COLO668 (cell line): ENCODE data around the gene WDFY4.

Experiments
- DNase-seq: peaks from one replicate; lab custom pipeline; 2025; ENCODE audit not compliant: unreplicated experiment; lab: John Stamatoyannopoulos, UW

The WDFY4 gene

GRCh38 chr10:48710647-48711275, 26.1 kb downstream of the WDFY4 start:
- no peak for DNase-seq

- no peak for DNase-seq
These were observed 27.2 kb downstream of the WDFY4 start for GRCh38 chr10:48711830-48712229.

DNA sequence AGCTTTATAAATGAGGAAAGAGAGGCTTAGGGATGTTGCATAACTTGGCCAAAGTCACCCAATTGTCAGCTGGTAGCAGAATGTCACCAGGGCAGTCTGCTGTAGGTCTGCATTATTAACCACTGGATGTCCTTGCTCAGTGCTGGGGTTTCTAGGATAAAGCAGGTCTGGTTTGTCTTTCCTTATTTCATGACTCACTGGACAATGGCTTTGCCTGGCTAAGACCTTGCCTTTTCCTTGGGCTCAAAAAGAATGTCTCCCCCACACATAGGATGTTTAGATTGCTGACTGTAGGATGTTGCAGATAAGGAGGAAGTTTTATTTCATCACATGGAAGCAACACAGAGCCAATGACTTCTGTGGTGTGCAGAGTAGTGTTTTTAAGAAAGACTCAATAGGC, 29.4 kb downstream of the WDFY4 start:
- DNase-seq = no peak

DNA sequence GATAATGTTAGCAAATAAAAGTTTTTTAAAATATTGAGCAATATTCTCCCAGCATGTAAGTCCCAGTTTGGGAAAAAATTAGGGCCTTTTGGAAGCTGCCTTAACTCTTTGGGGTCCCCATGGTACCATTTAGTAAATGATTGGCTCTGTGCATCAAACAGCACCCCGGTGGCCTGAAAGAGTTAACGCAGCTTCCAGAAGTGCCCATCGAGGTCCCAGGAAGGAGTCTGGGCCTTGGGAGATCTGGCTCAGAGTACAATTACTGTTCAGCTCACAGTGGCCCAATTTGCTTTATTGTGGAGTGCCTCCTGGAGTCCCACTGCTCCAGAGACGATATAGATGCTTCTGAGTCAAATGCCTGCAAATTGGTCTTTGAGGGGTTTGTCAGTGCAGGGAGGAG, 31.7 kb downstream of the WDFY4 start:
- no peak for DNase-seq

DNA sequence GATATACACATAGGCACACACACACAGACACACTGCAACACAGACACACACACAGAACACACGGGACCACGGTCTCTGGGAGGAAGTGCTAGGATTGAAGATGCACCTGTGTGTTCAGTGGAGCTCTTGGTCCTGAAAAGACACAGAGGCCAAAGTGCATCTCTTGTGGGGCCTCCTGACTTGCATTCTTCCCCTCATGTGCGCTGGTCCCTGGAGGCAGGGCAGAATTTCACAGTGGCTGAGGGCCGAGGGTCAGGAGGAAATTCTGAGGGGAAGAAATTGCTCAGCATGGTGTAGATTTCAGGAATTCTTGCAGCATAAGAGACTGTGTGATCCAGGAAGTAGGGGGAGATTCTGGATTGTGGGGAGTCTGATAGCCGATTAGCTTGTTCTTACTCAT, 35.9 kb downstream of the WDFY4 start:
- no peak for DNase-seq

GRCh38 chr10:48722153-48723145, 37.8 kb downstream of the WDFY4 start:
- DNase-seq = no peak

- no peak for DNase-seq
These were observed 39.5 kb downstream of the WDFY4 start for GRCh38 chr10:48724127-48724526.

DNA sequence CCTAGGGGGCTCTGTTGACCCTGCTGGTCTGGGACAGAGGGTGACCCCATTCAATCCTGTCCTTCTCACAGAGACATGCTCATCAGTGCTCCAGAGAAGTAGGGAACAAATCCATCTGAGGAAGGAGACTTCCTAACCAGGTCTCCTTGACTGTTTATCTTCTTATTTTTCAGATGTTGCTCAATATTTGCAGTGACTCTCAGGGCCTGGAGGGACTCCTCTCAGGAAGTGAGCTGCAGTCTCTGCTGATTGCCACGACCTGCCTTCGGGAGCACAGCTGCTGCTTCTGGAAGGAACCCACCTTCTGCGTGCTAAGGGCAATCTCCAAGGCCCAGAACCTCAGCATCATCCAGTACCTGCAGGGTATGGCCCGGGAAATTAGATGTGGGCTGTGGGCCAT, 41.0 kb downstream of the WDFY4 start:
- no peak for DNase-seq

GRCh38 chr10:48727866-48728265, 43.2 kb downstream of the WDFY4 start:
- DNase-seq = no peak

DNA sequence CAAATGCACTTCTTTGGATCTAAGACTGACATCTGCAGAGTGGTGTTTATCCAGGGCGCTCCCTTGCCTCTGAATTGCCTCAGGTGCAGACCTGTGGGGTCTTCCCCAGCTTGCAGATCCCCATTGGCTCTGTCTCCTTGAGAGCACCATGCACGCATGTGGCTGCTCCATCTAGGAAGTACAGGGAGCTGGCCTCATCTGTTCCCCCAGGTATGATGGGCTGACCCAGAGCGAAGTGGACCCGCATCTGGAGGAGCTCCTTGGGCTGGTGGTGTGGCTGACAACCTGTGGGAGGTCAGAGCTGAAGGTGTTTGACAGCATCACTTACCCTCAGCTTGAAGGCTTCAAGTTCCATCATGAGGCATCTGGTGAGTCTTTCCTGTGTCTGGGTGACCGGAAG, 44.5 kb downstream of the WDFY4 start:
- no peak for DNase-seq

DNA sequence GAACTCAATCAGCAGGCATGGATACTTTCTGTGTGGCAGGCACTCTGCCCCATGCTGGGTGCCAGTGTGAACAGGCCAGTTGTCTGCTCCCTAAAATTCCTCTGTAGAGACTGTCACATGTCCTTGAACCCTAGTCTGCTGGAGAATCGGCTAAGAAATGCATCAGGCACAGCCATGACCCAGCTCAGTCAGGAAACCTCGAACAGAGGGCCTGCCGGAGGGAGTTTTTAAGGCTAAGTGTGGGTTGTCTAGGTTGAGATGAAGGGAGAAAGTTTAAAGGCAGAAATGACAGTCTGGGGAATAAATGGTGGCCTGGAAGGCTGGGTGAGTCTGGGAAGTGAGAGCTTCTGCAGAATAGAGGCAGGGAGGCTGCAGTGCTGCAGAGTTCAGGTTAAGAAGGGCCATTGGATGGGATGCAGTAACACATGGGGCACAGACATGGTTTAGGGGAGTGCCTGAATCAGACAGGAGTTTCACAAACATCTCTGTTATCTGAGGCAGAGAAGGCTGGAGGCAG, 45.3 kb downstream of the WDFY4 start:
- DNase-seq = no peak

DNA sequence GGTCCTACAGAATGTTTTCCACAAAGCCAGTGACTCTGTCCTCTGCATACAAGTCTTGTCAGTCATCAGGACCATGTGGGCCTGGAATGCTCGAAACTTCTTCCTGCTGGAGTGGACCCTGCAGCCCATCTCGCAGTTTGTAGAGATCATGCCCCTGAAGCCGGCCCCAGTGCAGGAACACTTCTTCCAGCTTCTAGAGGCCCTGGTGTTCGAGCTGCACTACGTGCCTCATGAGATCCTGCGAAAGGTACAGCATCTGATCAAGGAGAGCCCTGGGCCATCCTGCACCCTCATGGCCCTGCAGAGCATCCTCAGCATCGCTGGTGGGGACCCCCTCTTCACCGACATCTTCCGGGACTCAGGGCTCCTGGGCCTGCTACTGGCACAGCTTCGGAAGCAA, 46.5 kb downstream of the WDFY4 start:
- no peak for DNase-seq

DNA sequence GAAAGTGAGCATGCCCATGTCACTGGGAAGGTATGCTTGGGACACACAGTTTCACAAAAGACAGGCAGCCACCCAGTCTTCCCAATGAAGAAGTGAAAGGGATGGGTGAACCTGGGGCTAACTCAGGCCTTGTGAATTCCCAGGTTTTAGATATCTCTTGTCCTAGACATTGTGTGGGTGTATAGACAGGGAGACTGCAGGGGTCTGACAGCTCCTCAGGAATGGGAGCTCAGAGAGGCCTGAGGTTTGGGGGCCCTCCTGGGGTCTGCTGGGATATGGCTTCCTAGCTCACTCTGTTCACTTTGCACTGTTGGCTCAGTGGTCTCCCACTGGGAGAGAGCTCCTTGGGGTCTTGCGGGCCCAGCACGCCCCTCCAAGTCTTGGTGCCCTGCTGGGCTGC, 47.0 kb downstream of the WDFY4 start:
- no peak for DNase-seq

DNA sequence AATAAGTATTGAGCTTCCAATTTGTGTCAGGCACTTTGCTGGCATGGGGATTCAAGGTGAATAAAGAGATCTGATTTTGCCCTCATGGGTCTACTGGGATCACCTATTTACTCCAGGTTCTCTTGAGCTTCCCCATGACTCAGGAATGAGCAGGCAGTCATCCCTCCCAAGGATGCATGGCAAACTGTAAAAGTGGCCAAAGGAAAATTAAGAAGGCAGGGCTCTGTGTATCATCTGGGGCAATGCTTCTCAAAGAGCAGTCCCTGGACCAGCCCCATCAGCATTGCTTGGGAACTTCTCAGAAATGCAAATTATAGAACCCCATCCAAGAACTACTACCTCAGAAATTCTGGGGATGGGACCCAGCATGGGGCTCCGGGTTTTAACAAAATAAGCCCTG, 48.7 kb downstream of the WDFY4 start:
- no peak for DNase-seq

GRCh38 chr10:48735836-48736390, 51.2 kb downstream of the WDFY4 start:
- no peak for DNase-seq

- no peak for DNase-seq
These were observed 51.9 kb downstream of the WDFY4 start for GRCh38 chr10:48736596-48736995.

GRCh38 chr10:48737886-48738285, 53.2 kb downstream of the WDFY4 start:
- DNase-seq = no peak

DNA sequence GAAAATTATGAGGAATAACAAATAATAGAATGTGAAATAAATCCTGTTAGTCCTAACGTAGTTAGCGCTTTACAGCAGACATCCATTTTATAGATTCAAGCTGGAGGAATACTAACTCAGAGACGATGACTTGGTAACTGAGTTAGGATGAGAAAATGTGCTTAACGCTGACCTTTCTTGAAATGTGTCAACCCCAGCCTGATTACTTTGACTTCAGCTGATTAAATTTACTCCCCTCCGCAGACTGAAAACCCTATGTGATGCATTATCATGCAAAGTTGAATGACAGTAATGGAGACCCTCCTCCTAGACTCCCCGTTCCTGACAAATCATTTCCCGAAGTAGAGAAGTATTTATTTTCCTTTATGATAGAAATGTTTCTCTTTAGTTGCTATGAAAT, 54.5 kb downstream of the WDFY4 start:
- DNase-seq = no peak

DNA sequence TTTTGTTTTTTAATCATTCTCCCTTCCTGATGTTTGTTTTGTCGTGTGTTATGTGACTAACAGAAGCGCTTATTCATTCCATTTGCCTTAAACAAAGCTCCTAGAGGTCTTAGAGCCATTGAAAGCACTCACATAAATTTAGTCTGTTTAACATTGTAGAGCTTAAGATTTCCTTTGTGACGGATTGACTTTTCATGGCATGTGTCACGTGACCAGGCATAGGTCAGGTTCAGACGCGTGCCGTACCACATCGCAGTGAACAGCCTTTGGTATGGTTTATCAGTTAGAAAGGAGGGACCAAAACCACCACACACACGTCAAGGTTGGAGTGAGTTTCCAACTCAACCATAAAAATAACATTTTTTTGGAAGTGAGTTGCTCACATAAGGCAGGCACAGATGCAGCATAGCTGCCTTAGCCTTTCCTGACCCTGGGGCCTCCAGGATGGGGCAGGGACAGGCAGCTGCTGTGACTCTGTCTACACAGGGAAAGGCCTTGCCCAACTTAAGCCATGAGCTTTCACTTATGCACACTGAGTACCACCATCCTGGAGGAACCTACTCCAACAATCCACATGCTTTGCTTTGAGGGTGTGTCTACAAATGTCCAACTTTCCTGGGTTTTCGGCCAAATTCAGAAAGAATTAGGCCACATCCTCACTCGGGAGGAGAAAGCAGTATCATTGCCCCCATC, 55.5 kb downstream of the WDFY4 start:
- no peak for DNase-seq

- DNase-seq = no peak
These were observed 56.3 kb downstream of the WDFY4 start for GRCh38 chr10:48740988-48741387.
